Activated CD4-positive, alpha-beta memory T cell treated with anti-CD3 and anti-CD28 coated beads, Interleukin-2, amount 10 ng/mL, durations not matched to agents 7 days and 5 days (primary cell): Measurements from ENCODE around the gene ADAP2. TPM values are rescaled to one million over a fixed set of nuclear protein-coding genes. Genes with fewer than 3 reads are reported as not detected.

Experiments
- total RNA-seq, 2 experiments: library from RNA; stranded (reverse); gene quantifications; one replicate each; pipeline ENCODE4 v1.2.3, GENCODE V29; 2021

ADAP2 gene
- total RNA-seq, 2 experiments from 2014 or later = 0.43 to 0.65 TPM

Other genes with a start within 250 kb of the ADAP2 start
- 10 to 100 TPM; 70.1 to 76.2 TPM for gene CRLF3, start 97.3 kb upstream of the ADAP2 start, total RNA-seq
- gene ATAD5, start 90.0 kb upstream of the ADAP2 start, total RNA-seq = 10 to 100 TPM; 24.0 to 26.7 TPM
- gene TEFM, start 15.7 kb upstream of the ADAP2 start, total RNA-seq = 10 to 100 TPM; 14.3 to 14.9 TPM
- gene RNF135, start 49.1 kb downstream of the ADAP2 start, total RNA-seq = 1 to 10 TPM; 9.0 to 9.2 TPM
- gene NF1, start 173.0 kb downstream of the ADAP2 start, total RNA-seq = 10 to 100 TPM; 22.6 to 25.5 TPM